HepG2 (cell line): Measurements from ENCODE around the gene OSCP1. TPM values are rescaled to one million over a fixed set of nuclear protein-coding genes. Genes with fewer than 3 reads are reported as not detected.
A peak's percentile ranks its signal among the peaks of the same experiment; 100 is the strongest.

ENCODE experiments used
- ATAC-seq: fragments of 200-7000 bp; cut with Tn5 transposase; 3 replicates; pipeline ENCODE4 v1.9.1; 2020; ENCODE audit warnings: mild to moderate bottlenecking, moderate library complexity
- BruUV-seq: library from RNA; stranded (reverse); fragments of 400-500 nt; replicated peaks from 2 replicates; lab custom pipeline; 2021; lab: Mats Ljungman, UMichigan
- CTCF ChIA-PET: fragments of 300-600 bp; formaldehyde crosslinking; extraction: SDS; loops from one replicate; lab custom pipeline; 2021; ENCODE audit warnings: low total read pairs, inconsistent platforms, low intra/inter-chr PET ratio; lab: Yijun Ruan, JAX
- POLR2A ChIA-PET: fragments of 350-600 bp; sonication (Branson Sonifier 250); formaldehyde crosslinking; loops from one replicate; lab custom pipeline; 2020; ENCODE audit warnings: antibody characterized with exemption, inconsistent platforms; lab: Yijun Ruan, JAX
- DNase-seq: peaks from one replicate; pipeline ENCODE4 v3.0.0-alpha.2; 2015; ENCODE audit warnings: low spot score
- FAIRE-seq: peaks from 3 replicates; lab custom pipeline; 2011; peaks lifted over from hg19 to GRCh38; lab: Jason Lieb, UNC
- H2AFZ ChIP-seq: one replicate; pipeline ENCODE4 v1.6.1; 2011; ENCODE audit warnings: low read length, inconsistent platforms
- H3K27ac ChIP-seq: fragments of 300-600 bp; 3 replicates; pipeline ENCODE4 v1.8.0; 2011; ENCODE audit warnings: mixed run types, mild to moderate bottlenecking, mixed read lengths, low read length, inconsistent platforms; ENCODE audit not compliant: insufficient read depth; ENCODE audit errors: extremely low read length
- H3K27me3 ChIP-seq, 2 experiments: fragments of 200-600 bp in 1 of 2; 2 replicates in 1 of 2; 3 replicates in 1 of 2; pipeline versions ENCODE4 v1.6.0 to v1.8.0; 2011; ENCODE audit warnings: low read length in 2 of 2, mild to moderate bottlenecking in 2 of 2, moderate library complexity in 2 of 2, inconsistent platforms in 1 of 2; ENCODE audit not compliant: insufficient read depth in 2 of 2, control insufficient read depth in 1 of 2
- H3K36me3 ChIP-seq, 2 experiments: fragments of 200-600 bp in 1 of 2; replicated peaks in 1 of 2; 2 replicates in 1 of 2; 3 replicates in 1 of 2; pipeline versions ENCODE4 v1.5.1 to v1.8.0; 2011; ENCODE audit warnings: low read length in 2 of 2, inconsistent platforms in 1 of 2; ENCODE audit not compliant: insufficient read depth in 2 of 2, control insufficient read depth in 1 of 2
- H3K4me1 ChIP-seq: 2 replicates; pipeline ENCODE4 v1.5.1; 2012; ENCODE audit warnings: low read length, inconsistent platforms; ENCODE audit not compliant: insufficient read depth
- H3K4me2 ChIP-seq: 2 replicates; pipeline ENCODE4 v1.6.0; 2011; ENCODE audit warnings: low read depth, low read length, inconsistent platforms
- H3K4me3 ChIP-seq, 3 experiments: fragments of 200-600 bp in 1 of 3; sonication (generic), shearing (Covaris generic) in 1 of 3; replicated peaks in 1 of 3; 2 replicates each; pipeline ENCODE4 v1.5.1; 2011 to 2016; ENCODE audit warnings: low read length in 3 of 3, inconsistent platforms in 2 of 3, low read depth in 2 of 3, mild to moderate bottlenecking in 2 of 3, control low read depth in 1 of 3, mixed read lengths in 1 of 3; ENCODE audit not compliant: insufficient read depth in 1 of 3
- H3K79me2 ChIP-seq: one replicate; pipeline ENCODE4 v1.6.1; 2011; ENCODE audit warnings: low read length, inconsistent platforms; ENCODE audit not compliant: insufficient read depth
- H3K9ac ChIP-seq: 2 replicates; pipeline ENCODE4 v1.6.0; 2011; ENCODE audit warnings: mild to moderate bottlenecking, low read depth, low read length, inconsistent platforms; ENCODE audit not compliant: insufficient read depth
- H3K9me3 ChIP-seq: 2 replicates; pipeline ENCODE4 v1.5.1; 2012; ENCODE audit warnings: mild to moderate bottlenecking, low read length
- H4K20me1 ChIP-seq: 2 replicates; pipeline ENCODE4 v1.6.0; 2011; ENCODE audit warnings: inconsistent platforms, mild to moderate bottlenecking, low read length, moderate library complexity; ENCODE audit not compliant: insufficient read depth
- CC2D1A ChIP-seq: sonication (generic); formaldehyde crosslinking; IDR thresholded peaks from 2 replicates; pipeline ENCODE4 v1.8.1; 2023; ENCODE audit warnings: mild to moderate bottlenecking, missing genetic modification reagents
- ELF4 ChIP-seq: sonication (generic); formaldehyde crosslinking; IDR thresholded peaks from 2 replicates; pipeline ENCODE4 v1.5.0; 2020; ENCODE audit warnings: missing genetic modification reagents, mild to moderate bottlenecking, moderate library complexity, borderline replicate concordance
- HMG20A ChIP-seq: IDR thresholded peaks from 2 replicates; pipeline ENCODE4 v1.6.1; 2016; ENCODE audit warnings: borderline replicate concordance
- HNRNPL ChIP-seq: fragments of 200-400 bp; formaldehyde crosslinking; IDR thresholded peaks from 2 replicates; pipeline ENCODE4 v1.6.1; 2017; ENCODE audit warnings: mild to moderate bottlenecking, low read depth, low read length
- JARID2 ChIP-seq: sonication (generic); formaldehyde crosslinking; IDR thresholded peaks from 2 replicates; pipeline ENCODE4 v1.8.1; 2023; ENCODE audit warnings: missing genetic modification reagents, inconsistent platforms; ENCODE audit not compliant: insufficient replicate concordance
- KDM1A ChIP-seq: IDR thresholded peaks from 2 replicates; pipeline ENCODE4 v1.6.1; 2016; ENCODE audit warnings: missing compliant biosample characterization
- KMT2B ChIP-seq: IDR thresholded peaks from 2 replicates; pipeline ENCODE4 v1.6.1; 2016; ENCODE audit warnings: missing genetic modification reagents, missing compliant biosample characterization
- PPARG ChIP-seq: conservative IDR thresholded peaks from 2 replicates; pipeline ENCODE4 v1.6.1; 2016; ENCODE audit warnings: missing biosample characterization, missing genetic modification reagents
- REPIN1 ChIP-seq: sonication (generic); formaldehyde crosslinking; IDR thresholded peaks from 2 replicates; pipeline ENCODE4 v1.8.0; 2022; ENCODE audit warnings: missing genetic modification reagents, low read depth, mild to moderate bottlenecking, borderline replicate concordance
- SMARCE1 ChIP-seq: fragments of 450-650 bp; IDR thresholded peaks from 2 replicates; pipeline ENCODE4 v1.6.1; 2017; ENCODE audit warnings: borderline replicate concordance
- SP1 ChIP-seq, 2 experiments: fragments of 450-650 bp in 1 of 2; sonication (generic) in 1 of 2; formaldehyde crosslinking in 1 of 2; IDR thresholded peaks; 2 replicates each; pipeline versions ENCODE4 v1.4.0 to v1.6.1; 2016 to 2020; ENCODE audit warnings: missing genetic modification reagents in 1 of 2
- ZFY ChIP-seq: sonication (generic); formaldehyde crosslinking; IDR thresholded peaks from 2 replicates; pipeline ENCODE4 v1.4.0; 2020; ENCODE audit warnings: missing genetic modification reagents
- ZKSCAN1 ChIP-seq: fragments of 150-350 bp; IDR thresholded peaks from 2 replicates; pipeline ENCODE4 v1.6.1; 2014; ENCODE audit warnings: low read length
- ZNF160 ChIP-seq: sonication (generic); formaldehyde crosslinking; IDR thresholded peaks from 2 replicates; pipeline ENCODE4 v1.8.0; 2022; ENCODE audit warnings: mild to moderate bottlenecking, inconsistent platforms, missing genetic modification reagents
- ZNF44 ChIP-seq: sonication (generic); formaldehyde crosslinking; IDR thresholded peaks from 2 replicates; pipeline ENCODE4 v1.5.1; 2020; ENCODE audit warnings: mild to moderate bottlenecking, missing genetic modification reagents
- ZNF644 ChIP-seq: IDR thresholded peaks from 2 replicates; pipeline ENCODE4 v1.6.1; 2016; ENCODE audit warnings: low read depth
- ZNF704 ChIP-seq: sonication (generic); formaldehyde crosslinking; IDR thresholded peaks from 2 replicates; pipeline ENCODE4 v1.8.1; 2023; ENCODE audit warnings: mild to moderate bottlenecking, inconsistent platforms, moderate library complexity, missing genetic modification reagents, borderline replicate concordance
- ZNF766 ChIP-seq: sonication (generic); formaldehyde crosslinking; IDR thresholded peaks from 2 replicates; pipeline ENCODE4 v1.5.0; 2020; ENCODE audit warnings: missing genetic modification reagents, borderline replicate concordance
- WGBS: methylation state at CpG from one replicate; pipeline ENCODE4 v1.1.6; 2017; ENCODE audit warnings: low lambda C conversion rate; 5-methylcytosine and 5-hydroxymethylcytosine counted together
- in situ Hi-C: cut with HindIII; loops from 2 replicates; pipeline ENCODE4 v1.10.0; 2017; ENCODE audit warnings: low pct_unique_long_range_greater_than_20kb; ENCODE audit not compliant: extremely low pct_ligation_motif_present
- intact Hi-C: fragments of 100-400 bp; cut with micrococcal nuclease; formaldehyde crosslinking; loops from one replicate; pipeline ENCODE4 v1.10.0; 2022; ENCODE audit not compliant: unreplicated experiment
- polyA plus RNA-seq, 8 experiments: library from polyadenylated mRNA; depleted of rRNA in 3 of 8; stranded (reverse) in 7 of 8; unstranded in 1 of 8; fragments of >200 nt; fragmentation: Illumina TruSeq in 4 of 8; extraction: Trizol in 4 of 8; gene quantifications; 2 replicates each; pipeline versions ENCODE4 v1.2.1 to v1.2.3, GENCODE V29; 2011 to 2016; ENCODE audit warnings: low read depth in 4 of 8, missing spikeins in 1 of 8, mixed read lengths in 1 of 8; ENCODE audit not compliant: insufficient read depth in 1 of 8
- total RNA-seq, 5 experiments: library from RNA; depleted of rRNA; stranded (reverse); fragments of >200 nt; fragmentation: Illumina TruSeq; extraction: Trizol; gene quantifications; 2 replicates each; pipeline ENCODE4 v1.2.3, GENCODE V29; 2016; ENCODE audit warnings: low read depth in 1 of 5

OSCP1 gene
- total and polyA plus RNA-seq, 2 of the 13 experiments (the other 11 are each of a cell fraction or from before 2014, with no cell fraction given), result 0.60 to 0.84 TPM

GRCh38 chr1:36440646-36441045 is 9.6 kb downstream of the OSCP1 start:
- Histone ChIP-seq H3K27me3 (no peaks in the 10 kb centered on the region), H2AFZ (no peak overlapping the region), H3K27ac (no peak overlapping the region), H3K79me2 (no peaks in the 10 kb centered on the region), H3K36me3 (no peaks in the 10 kb centered on the region), H3K4me3 (no peak overlapping the region), H3K4me2 (no peak overlapping the region), H4K20me1 (no peaks in the 10 kb centered on the region), H3K9me3 (no peaks in the 10 kb centered on the region), H3K4me1 (peaks cover 13% of the 10 kb centered on the region), H3K9ac (no peak overlapping the region)
- WGBS, result 48% methylated on average over 3 of the region's 3 CpGs
- peak; percentile 26 for FAIRE-seq
- ChIA-PET CTCF (no interaction called here), POLR2A (no interaction called here)
- intact Hi-C loops, result no loop called here
- ATAC-seq, result no peak
- BruUV-seq, result no TSS peak
- in situ Hi-C loops, result no loop called here
- DNase-seq, result no peak
- TF ChIP-seq ZNF44 (CRISPR knock-in tag) (no peak), ZNF704 (CRISPR knock-in tag) (no peak), HMG20A (no peak), SMARCE1 (no peak), SP1 (IDR thresholded peaks at IDR 0.05) (no peak), SP1 (CRISPR knock-in tag; IDR thresholded peaks at IDR 0.05) (no peak), ZKSCAN1 (no peak)

DNA sequence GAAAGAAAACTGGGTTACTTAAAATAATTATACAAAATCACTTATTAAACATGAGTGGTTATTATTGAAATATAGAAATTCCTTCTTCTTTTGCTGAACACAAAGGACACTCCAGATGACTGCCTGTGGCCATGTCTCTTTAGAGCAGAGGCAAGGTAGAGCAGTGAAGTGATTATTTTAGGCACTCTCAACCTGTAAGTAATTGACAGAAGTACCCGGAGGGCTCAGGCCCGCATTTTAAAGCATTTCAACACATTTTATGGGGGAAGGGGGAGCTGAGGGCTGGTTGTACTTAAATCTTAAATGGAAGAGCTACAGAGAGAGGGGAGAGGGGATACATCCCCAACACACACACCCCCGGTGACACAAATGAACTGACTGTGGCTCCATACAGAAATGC is 10.2 kb downstream of the OSCP1 start:
- in situ Hi-C loops, result no loop called here
- peaks cover 13% of the 10 kb centered on the region for H3K4me1 ChIP-seq
- WGBS, result 34% methylated on average over 3 of the region's 3 CpGs
- ChIA-PET CTCF (no interaction called here), POLR2A (no interaction called here)
- no peaks in the 10 kb centered on the region for H3K9me3 ChIP-seq
- H4K20me1 ChIP-seq, result no peaks in the 10 kb centered on the region
- FAIRE-seq, result no peak
- DNase-seq, result no peak
- H3K4me3 ChIP-seq, result no peak overlapping the region
- ATAC-seq, result no peak
- H3K9ac ChIP-seq, result no peak overlapping the region
- H3K27me3 ChIP-seq, result no peaks in the 10 kb centered on the region
- TF ChIP-seq CC2D1A (CRISPR knock-in tag) (no peak), PPARG (CRISPR knock-in tag) (no peak), ELF4 (CRISPR knock-in tag) (no peak), ZNF644 (no peak), ZNF160 (CRISPR knock-in tag) (no peak), REPIN1 (CRISPR knock-in tag) (no peak), HNRNPL (no peak), KDM1A (CRISPR knock-in tag) (no peak), JARID2 (no peak), ZNF766 (no peak), ZFY (no peak), KMT2B (no peak)
- TF ChIP-seq, all 625 proteins: peak for 0
- intact Hi-C loops, result no loop called here
- Histone ChIP-seq H3K36me3 (no peaks in the 10 kb centered on the region), H3K27ac (no peak overlapping the region), H3K4me2 (no peak overlapping the region), H2AFZ (no peak overlapping the region), H3K79me2 (no peaks in the 10 kb centered on the region)
- no TSS peak for BruUV-seq
